Ovary (tissue), 3 donors: ENCODE results near the gene TFAP2B.

Experiments used
- CTCF ChIP-seq, 3 donors: fragments of 450-650 bp in 2 of 3; fragments of 200-600 bp in 1 of 3; IDR thresholded peaks; one replicate each; pipeline versions ENCODE4 v1.5.1 to v1.8.0; 2016 to 2022; ENCODE audit warnings: antibody characterized with exemption in 3 of 3, mild to moderate bottlenecking in 1 of 3
- POLR2A ChIP-seq: fragments of 450-650 bp; IDR thresholded peaks from one replicate; pipeline ENCODE4 v1.6.1; 2017; ENCODE audit warnings: antibody characterized with exemption, mild to moderate bottlenecking, moderate library complexity
- donor health status: DM: no; HTN: no; CAD: no.

- TF ChIP-seq POLR2A (no peak), CTCF (IDR thresholded peaks at IDR 0.05) (no peak)
Measured at GRCh38 chr6:50842861-50843384, 24.3 kb downstream of the TFAP2B start.
